NCI-H2196 treated with DMSO at 0.1 percent for 48 hours (cell line): ENCODE measurements around the gene BCKDK.

Experiments
- DNase-seq: peaks from one replicate; lab custom pipeline; 2025; ENCODE audit not compliant: unreplicated experiment; lab: John Stamatoyannopoulos, UW

Gene BCKDK

DNA sequence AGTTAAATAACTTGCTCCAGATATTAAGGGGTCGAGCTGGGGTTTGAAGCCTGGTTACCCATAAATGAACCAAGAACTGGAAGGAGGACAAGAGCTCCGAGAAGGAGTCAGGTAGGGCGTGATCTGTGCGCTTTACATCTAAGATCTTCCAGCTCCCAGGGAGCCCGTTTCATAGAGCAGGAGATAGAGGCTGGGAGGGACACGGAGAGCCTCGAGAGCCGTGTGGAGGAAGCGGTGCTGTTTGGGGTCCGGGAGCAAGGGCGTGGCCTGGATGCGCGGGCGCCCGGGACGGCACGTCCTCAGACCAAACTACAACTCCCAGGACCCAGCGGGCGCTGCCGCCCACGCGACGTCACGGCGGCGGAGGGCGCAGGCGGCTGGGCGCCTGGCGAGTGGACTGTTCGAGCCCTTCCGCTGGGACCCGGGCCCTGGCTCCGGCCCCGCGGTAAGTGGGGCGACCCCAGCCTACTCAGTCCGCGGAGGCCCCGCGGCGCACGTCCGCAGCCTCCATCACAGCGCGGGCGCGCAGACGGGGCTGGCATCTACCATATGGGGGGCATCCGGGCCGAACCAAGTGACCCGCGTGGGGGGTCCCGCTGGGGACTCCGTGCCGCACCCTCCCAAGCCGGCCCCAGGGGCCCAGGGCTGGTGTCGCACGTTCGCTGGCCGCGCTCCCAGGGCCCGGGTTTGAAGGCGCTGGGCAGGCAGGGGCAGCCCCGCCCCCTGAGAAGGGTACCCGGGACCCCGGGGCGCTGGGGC, at the start of gene BCKDK:
Gene BCKDK (plus strand): TSS at position 352 of the 759 bp plus-strand sequence. CDS start 838 bp downstream, outside the sequence.
- DNase-seq = peak; percentile 36

DNA sequence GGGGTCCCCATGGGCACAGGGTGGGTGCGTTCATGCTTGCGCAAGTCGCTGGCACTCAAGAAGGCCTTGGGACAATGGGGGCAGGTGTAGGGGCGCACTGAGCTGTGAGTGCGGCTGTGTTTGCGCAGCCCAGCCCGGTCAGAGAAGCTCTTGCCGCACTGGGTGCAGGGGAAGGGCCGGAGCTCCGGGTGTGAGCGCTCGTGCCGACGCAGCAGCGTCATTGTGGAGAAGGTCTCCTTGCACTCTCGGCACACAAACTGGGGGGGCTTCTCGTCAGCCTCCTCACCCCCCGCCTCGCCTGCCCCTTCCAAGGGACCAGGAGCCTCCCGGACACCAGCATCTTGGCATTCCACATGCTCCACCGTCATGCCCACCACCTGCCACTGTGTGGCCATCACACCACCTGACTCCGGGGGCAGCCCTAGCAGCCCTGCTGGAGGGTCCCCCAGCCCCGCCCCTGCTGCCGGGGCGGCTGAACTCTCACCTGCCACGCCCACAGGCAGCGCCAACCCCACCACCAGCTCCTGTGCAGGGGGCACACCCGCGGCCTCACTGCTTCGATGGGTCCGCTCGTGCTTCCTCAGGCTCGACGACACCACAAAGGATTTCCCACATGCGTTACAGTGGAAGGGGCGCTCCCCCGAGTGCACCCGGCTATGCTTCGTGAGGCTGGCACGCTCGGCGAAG, 46.9 kb upstream of the BCKDK start:
- DNase-seq = no peak

DNA sequence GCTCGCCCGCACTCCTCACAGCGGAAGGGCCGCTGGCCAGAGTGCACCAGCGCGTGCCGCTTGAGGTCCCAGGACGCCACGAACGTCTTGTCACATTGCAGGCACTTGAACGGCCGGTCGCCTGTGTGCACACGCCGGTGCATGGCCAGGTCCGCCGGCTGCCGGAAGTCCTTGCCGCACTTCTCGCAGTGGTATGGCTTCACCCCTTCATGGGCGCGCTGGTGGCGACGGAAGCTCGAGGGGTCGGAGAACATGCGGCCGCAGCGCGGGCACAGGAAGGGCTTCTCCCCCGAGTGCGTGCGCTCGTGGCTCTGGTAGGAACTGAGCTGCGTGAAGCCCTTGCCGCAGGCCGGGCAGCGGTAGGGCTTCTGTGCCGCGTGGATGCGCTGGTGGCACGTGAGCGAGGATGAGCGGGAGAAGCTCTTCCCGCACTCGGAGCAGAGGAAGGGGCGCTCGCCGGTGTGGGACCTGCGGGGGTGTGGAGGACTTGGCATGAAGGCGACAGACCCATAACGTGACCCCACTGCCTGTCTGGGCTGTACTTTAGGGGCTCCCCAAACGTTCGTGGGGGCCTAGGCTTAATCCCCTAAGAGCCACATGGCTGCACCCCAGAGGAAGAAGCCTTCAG, 46.3 kb upstream of the BCKDK start:
- DNase-seq = no peak

DNA sequence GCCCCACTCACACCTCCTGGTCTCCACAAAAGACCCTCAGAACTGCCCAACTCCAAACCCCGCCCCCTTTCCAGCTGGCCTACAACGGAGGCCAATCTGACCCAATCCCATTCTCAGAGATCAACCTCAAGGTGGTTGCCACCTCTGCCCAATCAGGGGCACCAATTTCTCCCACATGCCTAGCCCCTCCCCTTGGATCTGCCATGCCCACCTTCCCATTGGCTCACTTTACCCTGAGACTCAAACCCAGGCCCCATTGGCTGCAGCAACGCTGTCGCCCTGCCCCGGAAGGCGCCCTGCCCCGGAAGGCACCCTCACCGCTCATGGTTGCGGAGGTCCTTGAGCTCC, 44.7 kb upstream of the BCKDK start:
- DNase-seq = no peak

DNA sequence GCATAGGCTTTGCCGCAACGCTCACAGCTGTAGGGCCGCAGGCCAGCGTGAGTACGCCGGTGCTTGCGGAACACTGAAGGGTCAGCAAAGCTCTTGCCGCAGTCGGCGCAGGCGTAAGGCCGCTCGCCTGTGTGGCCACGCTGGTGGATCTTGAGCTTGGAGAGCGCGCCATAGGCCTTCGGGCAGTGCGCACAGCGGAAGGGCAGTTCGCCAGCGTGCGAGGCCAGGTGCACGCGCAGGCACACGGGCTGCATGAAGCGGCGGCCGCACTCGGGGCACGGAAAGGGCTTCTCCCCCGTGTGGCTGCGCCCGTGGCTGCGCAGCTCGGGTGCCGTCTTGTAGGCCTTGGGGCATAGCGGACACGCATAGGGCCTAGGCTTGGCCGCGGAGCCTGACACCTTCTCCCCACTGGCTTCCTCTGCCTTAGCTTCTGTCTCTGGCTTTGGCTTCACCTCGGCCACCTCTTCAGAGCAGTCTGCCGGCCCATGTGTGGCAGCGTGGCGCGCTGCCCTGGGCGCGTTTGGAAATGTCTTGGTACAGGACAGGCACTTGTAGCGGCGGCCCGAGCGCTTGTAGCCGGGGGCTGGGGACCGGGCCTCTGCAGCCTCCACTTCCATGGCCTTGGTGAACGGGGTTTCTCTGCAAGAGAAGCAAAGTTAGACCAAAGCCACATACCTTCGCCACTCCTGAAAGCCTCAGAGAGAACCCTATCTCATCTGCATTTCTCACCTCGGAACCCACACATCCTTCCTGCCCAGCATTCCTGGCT, 44.2 kb upstream of the BCKDK start:
- DNase-seq = no peak

DNA sequence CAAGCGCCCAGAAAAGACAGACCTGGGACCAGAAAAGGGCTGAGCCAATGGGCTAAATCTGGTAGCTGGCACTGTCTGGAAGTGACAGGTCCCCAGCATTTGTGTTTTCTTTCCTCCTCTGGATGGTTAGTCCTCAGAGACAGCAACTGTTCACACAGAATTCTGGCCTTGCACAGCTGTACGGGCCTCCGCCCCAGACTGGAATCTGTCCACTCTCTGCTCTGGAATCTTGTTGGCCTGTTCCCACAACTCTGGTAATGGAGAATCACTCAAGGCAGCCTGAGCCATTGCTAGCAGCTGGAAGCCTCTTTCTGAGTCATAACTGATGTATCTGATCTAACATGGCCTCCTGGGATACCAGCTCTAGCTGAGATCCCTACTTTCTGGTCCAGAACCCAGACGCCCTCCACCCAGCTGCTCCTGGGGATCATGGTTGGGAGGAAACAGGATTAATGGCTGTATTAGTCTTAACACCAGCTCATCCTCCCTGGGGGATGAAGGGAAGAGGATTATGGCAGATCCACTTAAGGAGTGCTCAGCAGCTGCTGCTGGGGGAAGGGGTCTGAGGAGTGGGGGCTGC, 43.2 kb upstream of the BCKDK start:
- no peak for DNase-seq

DNA sequence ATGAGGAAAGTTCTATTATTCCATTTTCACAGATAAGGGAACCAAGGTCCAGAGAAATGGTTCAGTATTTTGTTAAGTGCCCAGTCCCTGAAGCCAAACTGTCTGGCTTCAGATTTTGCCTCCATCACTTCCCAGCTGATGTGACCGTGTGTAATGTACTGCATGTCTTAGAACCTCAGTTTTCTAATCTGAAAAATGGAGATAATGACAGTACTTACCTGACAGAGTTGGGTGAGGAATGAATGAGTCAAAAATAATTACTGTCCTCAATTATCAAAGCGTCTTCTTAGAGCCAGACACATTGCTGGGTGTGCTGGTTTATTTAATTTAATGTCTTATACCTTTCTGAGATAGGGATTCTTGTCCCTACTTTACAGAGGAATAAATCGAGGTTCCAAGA, 40.8 kb upstream of the BCKDK start:
- DNase-seq = no peak

DNA sequence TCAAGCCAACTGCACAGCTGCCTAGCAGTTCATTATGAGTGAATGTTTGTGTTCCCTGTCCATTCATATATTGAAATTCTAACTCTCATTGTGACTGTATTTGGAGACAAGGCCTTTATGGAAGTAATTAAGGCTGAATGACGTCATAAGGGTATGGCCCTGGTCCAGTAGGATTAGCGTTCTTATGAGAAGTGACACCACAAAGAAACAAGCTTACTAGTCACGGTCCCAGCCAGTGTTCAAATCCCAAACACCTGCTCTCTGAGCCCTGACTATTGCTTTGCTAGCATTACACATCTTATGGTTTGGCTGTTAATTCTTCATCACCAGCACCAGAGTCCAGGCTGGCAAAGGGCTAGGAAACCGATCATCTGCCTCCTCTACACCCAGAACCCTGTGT, 36.3 kb upstream of the BCKDK start:
- peak; percentile 45 for DNase-seq

DNA sequence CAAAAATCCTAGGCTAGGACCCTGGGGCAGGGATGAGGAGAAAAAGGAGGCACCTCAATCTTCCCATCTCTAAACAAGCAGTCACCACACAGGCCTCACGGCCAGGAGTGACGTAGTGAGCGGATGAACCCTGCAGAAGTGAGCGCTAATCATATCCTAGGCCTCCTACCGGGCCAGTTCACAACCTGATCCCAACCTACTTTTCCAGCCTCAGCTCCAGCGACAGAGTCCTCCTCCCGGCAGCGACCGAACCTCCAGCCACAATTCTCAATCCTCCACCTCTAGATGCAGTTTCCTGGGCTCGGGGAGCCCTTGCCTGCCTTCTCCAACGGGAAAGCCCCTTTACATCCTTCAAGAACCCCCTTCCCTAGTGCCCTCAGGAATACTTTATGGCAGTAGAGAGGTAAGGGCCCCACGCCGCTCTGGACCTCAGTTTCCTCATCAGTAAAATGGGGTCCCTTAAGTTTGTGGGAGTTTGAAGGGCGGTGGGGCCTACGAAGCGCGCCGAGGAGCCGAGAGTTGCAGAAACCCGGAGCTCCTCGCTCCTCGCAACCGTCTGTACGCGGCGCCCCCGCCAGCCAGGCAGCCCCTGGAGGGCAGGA, 35.5 kb upstream of the BCKDK start:
- no peak for DNase-seq

DNA sequence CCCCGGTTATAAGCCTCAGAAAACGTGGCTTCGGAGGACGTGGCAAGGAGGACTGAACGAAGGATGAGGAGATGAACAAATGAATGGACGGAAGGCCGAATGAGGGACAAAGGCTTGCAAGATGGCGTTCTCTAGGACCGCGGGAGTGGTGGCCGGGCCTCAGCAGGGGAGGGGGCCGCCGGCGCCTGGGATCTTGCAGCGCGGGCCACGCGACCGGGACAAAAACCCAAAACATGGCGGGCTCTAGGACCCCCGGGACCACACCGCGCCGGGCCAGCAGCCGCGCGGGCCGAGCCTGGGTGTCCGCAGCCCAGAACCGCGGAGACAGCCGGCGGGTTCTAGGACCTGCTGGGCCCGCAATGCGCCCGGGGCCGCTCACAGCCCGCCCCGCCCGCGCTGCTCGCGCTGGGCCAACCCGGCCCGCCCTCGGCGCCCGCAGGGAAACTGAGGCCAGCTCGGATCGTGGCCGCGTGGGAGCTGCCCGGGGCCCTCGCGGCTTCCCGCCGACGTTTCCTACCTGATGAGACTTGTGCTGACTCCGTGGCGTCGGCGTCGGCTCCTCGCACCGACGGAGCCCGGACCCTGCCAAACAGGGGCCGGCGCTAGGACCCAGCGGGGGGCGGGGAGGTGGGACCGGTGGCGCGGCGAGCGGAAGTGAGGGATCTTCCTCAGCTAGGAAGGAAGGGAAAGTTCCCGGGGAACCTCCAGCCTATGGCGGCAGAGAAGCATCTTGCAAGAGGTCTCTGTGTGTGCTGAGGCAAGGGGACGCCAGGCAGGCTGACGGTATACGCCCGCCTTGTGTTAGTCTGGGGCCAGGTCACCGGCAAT, 34.8 kb upstream of the BCKDK start:
- DNase-seq = peak; percentile 83

DNA sequence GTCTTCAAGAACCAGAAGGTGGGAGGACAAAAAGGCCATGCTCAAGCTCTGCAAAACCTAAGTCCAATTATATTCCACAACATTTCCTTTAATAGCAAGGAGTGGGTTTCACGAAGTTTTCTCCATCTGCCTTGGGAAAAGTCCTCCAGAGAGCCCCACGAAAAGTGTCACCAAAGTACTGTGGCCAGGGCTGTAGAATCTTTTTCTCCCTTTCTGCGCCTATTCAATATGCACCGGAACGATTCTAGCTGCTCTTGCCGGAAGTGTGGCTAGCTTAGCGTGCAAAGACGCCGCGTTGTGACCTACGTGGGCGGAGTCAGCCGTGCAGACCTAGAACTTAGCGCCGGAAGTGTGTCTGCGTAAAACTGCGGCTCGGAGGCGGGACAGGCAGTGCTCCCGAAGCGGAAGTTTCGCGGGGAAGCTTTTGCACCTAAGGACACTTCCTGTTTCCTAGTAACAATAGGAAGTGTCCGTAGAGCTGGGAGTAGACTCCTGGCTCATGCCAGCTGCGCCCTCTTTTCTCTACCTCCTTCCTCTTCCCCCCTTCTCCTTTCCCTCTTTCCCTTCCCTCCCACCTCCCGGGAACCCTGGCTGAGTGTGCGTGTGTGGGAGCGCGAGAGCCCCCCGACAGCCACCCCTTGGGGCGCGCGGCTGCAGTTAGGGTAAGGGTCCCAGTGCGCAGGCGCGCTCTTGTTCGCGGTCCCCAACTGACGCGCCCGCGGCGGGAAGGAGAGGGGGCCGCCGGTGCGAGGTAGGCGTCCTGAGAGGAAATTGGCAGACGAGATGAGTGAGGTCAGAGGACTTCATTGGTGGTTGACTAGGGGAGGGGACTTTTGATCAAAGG, 34.0 kb upstream of the BCKDK start, which contains the start of the genes ZNF646 and ZNF668:
Gene ZNF646 (plus strand): TSS at position 453 of the 844 bp plus-strand sequence. CDS start 1,903 bp downstream, outside the sequence.
Gene ZNF668 (minus strand): TSS at position 271 of the 844 bp plus-strand sequence. CDS start 9,781 bp downstream, outside the sequence.
- peak; percentile 99 for DNase-seq

DNA sequence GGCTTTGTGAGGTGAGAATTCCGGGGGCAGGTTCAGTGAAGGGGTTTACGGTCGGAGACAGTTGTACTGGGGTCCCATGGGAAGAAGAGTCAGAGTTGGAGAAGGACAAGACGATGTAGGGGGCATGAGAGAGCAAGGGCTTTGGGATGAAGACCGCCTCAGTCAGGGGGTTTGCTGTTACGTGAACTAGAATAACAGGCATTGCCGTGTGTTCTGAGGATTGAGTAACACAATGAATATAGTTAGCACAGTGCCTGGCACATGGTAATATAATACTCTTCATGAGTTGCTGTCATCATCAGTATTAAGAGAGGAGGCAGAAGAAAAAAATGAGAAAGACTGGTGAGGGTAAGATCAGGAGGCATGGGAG, 33.4 kb upstream of the BCKDK start:
- no peak for DNase-seq

DNA sequence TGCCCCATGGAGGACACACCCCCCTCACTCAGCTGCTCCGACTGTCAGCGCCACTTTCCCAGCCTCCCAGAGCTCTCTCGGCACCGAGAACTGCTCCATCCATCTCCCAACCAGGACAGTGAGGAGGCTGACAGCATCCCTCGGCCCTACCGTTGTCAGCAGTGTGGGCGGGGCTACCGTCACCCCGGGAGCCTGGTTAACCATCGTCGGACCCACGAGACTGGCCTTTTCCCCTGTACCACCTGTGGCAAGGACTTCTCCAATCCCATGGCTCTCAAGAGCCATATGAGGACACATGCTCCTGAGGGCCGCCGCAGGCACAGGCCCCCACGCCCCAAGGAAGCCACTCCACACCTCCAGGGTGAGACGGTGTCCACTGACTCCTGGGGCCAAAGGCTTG, 31.9 kb upstream of the BCKDK start:
- DNase-seq = no peak

DNA sequence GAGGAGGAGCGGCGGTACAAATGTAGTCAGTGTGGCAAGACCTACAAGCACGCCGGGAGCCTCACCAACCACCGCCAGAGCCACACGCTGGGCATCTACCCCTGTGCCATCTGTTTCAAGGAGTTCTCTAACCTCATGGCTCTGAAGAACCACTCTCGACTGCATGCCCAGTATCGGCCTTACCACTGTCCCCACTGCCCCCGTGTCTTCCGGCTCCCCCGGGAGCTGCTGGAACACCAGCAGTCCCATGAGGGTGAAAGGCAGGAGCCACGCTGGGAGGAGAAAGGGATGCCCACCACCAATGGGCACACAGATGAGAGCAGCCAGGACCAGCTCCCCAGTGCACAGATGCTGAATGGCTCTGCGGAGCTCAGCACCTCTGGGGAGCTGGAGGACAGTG, 31.2 kb upstream of the BCKDK start:
- no peak for DNase-seq

DNA sequence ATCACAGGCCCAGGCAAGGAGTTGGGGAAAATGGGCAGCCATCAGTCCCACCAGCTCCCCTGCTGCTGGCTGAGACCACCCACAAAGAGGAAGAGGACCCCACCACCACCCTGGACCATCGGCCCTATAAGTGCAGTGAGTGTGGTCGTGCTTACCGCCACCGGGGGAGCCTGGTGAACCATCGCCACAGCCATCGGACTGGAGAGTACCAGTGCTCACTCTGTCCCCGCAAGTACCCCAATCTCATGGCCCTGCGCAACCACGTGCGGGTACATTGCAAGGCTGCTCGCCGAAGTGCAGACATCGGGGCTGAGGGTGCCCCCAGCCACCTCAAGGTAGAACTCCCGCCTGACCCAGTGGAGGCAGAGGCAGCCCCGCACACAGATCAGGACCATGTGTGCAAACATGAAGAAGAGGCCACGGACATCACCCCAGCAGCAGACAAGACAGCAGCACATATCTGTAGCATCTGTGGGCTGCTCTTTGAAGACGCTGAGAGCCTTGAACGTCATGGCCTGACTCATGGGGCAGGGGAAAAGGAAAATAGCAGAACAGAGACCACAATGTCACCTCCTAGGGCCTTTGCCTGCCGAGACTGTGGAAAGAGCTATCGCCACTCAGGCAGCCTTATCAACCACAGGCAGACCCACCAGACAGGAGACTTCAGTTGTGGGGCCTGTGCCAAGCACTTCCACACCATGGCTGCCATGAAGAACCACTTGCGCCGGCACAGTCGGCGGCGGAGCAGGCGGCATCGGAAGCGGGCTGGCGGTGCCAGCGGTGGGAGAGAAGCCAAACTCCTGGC, 30.4 kb upstream of the BCKDK start:
- no peak for DNase-seq

DNA sequence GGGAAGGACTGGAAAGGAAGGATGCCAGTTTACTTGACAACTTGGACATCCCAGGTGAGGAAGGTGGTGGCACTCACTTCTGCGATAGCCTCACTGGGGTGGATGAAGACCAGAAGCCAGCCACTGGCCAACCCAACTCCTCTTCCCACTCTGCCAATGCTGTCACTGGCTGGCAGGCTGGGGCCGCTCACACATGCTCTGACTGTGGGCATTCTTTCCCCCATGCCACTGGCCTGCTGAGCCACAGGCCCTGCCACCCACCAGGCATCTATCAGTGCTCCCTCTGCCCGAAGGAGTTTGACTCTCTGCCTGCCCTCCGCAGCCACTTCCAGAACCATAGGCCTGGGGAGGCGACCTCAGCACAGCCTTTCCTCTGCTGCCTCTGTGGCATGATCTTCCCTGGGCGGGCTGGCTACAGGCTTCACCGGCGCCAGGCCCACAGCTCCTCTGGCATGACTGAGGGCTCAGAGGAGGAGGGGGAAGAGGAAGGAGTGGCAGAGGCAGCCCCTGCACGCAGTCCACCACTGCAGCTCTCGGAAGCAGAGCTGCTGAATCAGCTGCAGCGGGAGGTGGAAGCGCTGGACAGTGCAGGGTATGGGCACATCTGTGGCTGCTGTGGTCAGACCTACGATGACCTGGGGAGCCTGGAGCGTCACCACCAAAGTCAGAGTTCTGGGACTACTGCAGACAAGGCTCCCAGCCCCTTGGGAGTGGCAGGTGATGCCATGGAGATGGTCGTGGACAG, 29.4 kb upstream of the BCKDK start:
- DNase-seq = no peak

DNA sequence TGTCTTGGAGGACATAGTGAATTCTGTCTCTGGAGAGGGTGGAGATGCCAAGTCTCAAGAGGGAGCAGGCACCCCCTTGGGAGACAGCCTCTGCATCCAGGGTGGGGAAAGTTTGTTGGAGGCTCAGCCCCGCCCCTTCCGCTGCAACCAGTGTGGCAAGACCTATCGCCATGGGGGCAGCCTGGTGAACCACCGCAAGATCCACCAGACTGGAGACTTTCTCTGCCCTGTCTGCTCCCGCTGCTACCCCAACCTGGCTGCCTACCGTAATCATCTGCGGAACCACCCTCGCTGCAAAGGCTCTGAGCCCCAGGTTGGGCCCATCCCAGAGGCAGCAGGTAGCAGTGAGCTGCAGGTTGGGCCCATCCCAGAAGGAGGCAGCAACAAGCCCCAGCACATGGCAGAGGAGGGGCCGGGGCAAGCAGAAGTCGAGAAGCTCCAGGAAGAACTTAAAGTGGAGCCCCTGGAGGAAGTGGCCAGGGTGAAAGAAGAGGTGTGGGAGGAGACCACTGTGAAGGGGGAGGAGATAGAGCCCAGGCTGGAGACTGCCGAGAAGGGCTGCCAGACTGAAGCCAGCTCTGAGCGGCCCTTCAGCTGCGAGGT, 28.7 kb upstream of the BCKDK start:
- no peak for DNase-seq
